Glutamatergic neuron (in vitro differentiated cells): Measurements from ENCODE around the gene RGP1. TPM values are rescaled to one million over a fixed set of nuclear protein-coding genes. Genes with fewer than 3 reads are reported as not detected.

Experiments
- DNase-seq: peaks from one replicate; pipeline ENCODE4 v3.0.0; 2022
- H3K27ac Mint-ChIP-seq: one replicate; pipeline ENCODE4 v1.8.0; 2020; ENCODE audit warnings: mild to moderate bottlenecking, mixed read lengths, inconsistent platforms; ENCODE audit not compliant: unreplicated experiment
- H3K27me3 Mint-ChIP-seq: one replicate; pipeline ENCODE4 v1.8.0; 2020; ENCODE audit warnings: mild to moderate bottlenecking, moderate library complexity, mixed read lengths, inconsistent platforms; ENCODE audit not compliant: unreplicated experiment
- H3K36me3 Mint-ChIP-seq: one replicate; pipeline ENCODE4 v1.8.0; 2020; ENCODE audit warnings: mild to moderate bottlenecking, mixed read lengths, inconsistent platforms; ENCODE audit not compliant: unreplicated experiment
- H3K4me1 Mint-ChIP-seq: one replicate; pipeline ENCODE4 v1.8.0; 2020; ENCODE audit warnings: mild to moderate bottlenecking, low read depth, mixed read lengths, inconsistent platforms; ENCODE audit not compliant: unreplicated experiment
- H3K4me3 Mint-ChIP-seq: one replicate; pipeline ENCODE4 v1.8.0; 2020; ENCODE audit warnings: mild to moderate bottlenecking, mixed read lengths, inconsistent platforms; ENCODE audit not compliant: unreplicated experiment
- H3K9me3 Mint-ChIP-seq: one replicate; pipeline ENCODE4 v1.8.0; 2020; ENCODE audit warnings: mild to moderate bottlenecking, moderate library complexity, mixed read lengths, inconsistent platforms; ENCODE audit not compliant: unreplicated experiment
- total RNA-seq: library from RNA; stranded (reverse); fragmentation: NEBNext Ultra II Directional; extraction: Animal tissue kit (Norgen Biotek cat#: 25700); gene quantifications from one replicate; pipeline ENCODE4 v1.2.1, GENCODE V29; 2021; ENCODE audit not compliant: unreplicated experiment
- TF ChIP-seq, protein P1 (sequence below): fragments of 200-600 bp; sonication (generic); IDR thresholded peaks from one replicate; pipeline ENCODE4 v1.5.0; 2021; ENCODE audit not compliant: partially characterized antibody, unreplicated experiment

Gene RGP1
- total RNA-seq, 1 donor from 2014 or later: 44.0 TPM

DNA sequence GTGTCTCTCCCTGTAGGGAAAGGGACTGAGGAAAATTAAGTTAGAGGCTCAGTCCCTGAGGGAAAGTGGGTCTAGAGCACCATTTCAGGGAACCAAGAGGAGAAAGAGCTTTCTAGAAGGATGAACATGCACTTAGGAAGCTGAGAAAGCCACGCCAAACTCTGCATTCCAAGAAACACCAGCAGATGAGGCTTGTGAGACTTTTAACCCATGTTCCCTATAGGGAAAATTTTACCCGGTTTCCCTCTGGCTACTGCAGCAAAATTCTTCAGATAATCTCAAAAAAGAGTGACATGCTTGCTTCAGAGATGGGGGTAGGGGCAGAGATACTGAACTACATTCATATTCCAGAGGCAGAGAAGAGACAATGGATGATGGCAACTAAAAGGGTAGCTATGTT, 25.7 kb upstream of the RGP1 start:
- Mint-ChIP-seq H3K27ac (no peak overlapping the region), H3K9me3 (no peaks in the 10 kb centered on the region), H3K27me3 (peaks cover 2% of the 10 kb centered on the region), H3K4me1 (no peaks in the 10 kb centered on the region), H3K4me3 (no peak overlapping the region), H3K36me3 (no peaks in the 10 kb centered on the region)
- DNase-seq: no peak
- TF ChIP-seq, protein P1, sequence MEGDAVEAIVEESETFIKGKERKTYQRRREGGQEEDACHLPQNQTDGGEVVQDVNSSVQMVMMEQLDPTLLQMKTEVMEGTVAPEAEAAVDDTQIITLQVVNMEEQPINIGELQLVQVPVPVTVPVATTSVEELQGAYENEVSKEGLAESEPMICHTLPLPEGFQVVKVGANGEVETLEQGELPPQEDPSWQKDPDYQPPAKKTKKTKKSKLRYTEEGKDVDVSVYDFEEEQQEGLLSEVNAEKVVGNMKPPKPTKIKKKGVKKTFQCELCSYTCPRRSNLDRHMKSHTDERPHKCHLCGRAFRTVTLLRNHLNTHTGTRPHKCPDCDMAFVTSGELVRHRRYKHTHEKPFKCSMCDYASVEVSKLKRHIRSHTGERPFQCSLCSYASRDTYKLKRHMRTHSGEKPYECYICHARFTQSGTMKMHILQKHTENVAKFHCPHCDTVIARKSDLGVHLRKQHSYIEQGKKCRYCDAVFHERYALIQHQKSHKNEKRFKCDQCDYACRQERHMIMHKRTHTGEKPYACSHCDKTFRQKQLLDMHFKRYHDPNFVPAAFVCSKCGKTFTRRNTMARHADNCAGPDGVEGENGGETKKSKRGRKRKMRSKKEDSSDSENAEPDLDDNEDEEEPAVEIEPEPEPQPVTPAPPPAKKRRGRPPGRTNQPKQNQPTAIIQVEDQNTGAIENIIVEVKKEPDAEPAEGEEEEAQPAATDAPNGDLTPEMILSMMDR: no peak

DNA sequence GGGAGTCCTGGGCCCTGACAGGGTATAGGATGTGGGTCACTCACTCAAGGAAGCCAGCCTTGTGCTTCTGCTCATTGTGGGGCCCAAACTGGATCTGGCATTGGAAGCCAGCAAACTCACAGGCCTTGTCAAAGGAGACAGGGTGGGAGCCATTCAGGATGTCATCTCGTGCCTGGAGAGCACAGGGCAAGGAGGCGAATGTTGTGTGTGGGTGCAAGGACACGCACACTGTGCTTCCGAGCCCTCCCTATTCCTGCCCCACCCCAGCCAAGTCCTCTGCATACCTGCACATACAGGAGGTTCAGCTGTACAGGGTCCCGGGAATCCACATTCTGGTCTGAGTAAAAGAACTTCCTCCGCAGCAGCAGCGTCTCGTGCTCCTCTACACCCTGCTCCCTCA, 25.2 kb upstream of the RGP1 start:
- Mint-ChIP-seq H3K27ac (no peak overlapping the region), H3K36me3 (no peaks in the 10 kb centered on the region), H3K9me3 (no peaks in the 10 kb centered on the region), H3K27me3 (peaks cover 2% of the 10 kb centered on the region), H3K4me1 (no peaks in the 10 kb centered on the region), H3K4me3 (no peak overlapping the region)
- DNase-seq: no peak
- TF ChIP-seq, protein P1: no peak

DNA sequence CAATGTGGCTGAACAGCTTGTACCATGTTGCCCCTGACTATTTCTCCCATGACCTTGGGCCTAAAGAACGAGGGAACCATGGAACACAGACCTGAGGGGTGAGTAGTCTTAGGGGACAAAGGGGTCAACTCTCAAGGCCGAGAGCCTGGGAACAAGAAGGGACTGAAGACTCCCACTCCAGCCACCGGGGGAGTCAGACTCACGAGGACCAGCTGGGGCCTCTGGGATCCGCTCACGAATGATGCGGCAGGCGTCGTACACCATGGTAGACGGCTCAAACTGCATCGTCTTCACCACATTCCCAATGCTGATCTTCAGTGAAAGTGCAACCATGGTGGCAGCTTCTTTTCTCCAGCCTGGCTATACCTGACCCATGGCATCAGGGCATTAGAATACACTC, 23.7 kb upstream of the RGP1 start:
- Mint-ChIP-seq H3K27me3 (peaks cover 2% of the 10 kb centered on the region), H3K4me1 (no peaks in the 10 kb centered on the region), H3K27ac (no peak overlapping the region), H3K36me3 (no peaks in the 10 kb centered on the region), H3K9me3 (no peaks in the 10 kb centered on the region), H3K4me3 (no peak overlapping the region)
- TF ChIP-seq, protein P1: no peak
- no peak for DNase-seq

GRCh38 chr9:35726931-35727330, 22.2 kb upstream of the RGP1 start:
- H3K27ac Mint-ChIP-seq: no peak overlapping the region
- H3K36me3 Mint-ChIP-seq: no peaks in the 10 kb centered on the region
- no peak overlapping the region for H3K4me3 Mint-ChIP-seq
- no peak for DNase-seq
- TF ChIP-seq, protein P1: no peak
- H3K9me3 Mint-ChIP-seq: no peaks in the 10 kb centered on the region
- peaks cover 4% of the 10 kb centered on the region for H3K4me1 Mint-ChIP-seq
- peaks cover 4% of the 10 kb centered on the region for H3K27me3 Mint-ChIP-seq

DNA sequence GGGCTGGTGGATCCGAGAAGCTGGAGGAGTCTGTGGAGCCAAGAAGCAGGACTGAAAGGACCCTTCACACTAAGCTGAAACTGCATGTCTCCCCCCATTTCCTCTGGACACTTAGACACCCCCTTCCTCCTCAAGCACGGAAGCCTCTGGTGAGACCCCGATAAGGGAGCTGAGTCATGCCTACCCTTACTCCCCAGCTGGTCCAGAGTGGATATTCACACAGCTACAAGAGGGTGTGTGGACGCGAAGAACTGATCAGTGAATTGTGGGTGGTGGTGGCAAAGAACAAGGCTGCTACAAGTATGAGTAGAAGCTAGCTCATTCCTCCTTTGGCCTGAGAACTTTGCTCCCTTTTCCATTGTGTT, 21.4 kb upstream of the RGP1 start:
- H3K27ac Mint-ChIP-seq: no peak overlapping the region
- no peaks in the 10 kb centered on the region for H3K9me3 Mint-ChIP-seq
- no peaks in the 10 kb centered on the region for H3K36me3 Mint-ChIP-seq
- peaks cover 2% of the 10 kb centered on the region for H3K27me3 Mint-ChIP-seq
- no peak for DNase-seq
- no peak overlapping the region for H3K4me3 Mint-ChIP-seq
- H3K4me1 Mint-ChIP-seq: peaks cover 4% of the 10 kb centered on the region
- TF ChIP-seq, protein P1: no peak
